Panc1 (cell line): Measurements from ENCODE around the gene TMEM207. TPM values are rescaled to one million over a fixed set of nuclear protein-coding genes. Genes with fewer than 3 reads are reported as not detected.
A peak's percentile ranks its signal among the peaks of the same experiment; 100 is the strongest.

Source experiments
- ATAC-seq: fragments of 200-7000 bp; cut with Tn5 transposase; 2 replicates; pipeline ENCODE4 v1.9.1; 2020; ENCODE audit warnings: mild to moderate bottlenecking, moderate library complexity
- BruUV-seq: library from RNA; stranded (reverse); fragments of 400-500 nt; replicated peaks from 2 replicates; lab custom pipeline; 2021; lab: Mats Ljungman, UMichigan
- CTCF ChIA-PET: fragments of 300-600 bp; sonication (Branson Sonifier 250); formaldehyde crosslinking; loops from one replicate; lab custom pipeline; 2022; ENCODE audit warnings: antibody characterized with exemption; lab: Charles Lee
- POLR2A ChIA-PET: fragments of 300-600 bp; sonication (Branson Sonifier 250); formaldehyde crosslinking; loops from one replicate; lab custom pipeline; 2022; ENCODE audit warnings: antibody characterized with exemption; lab: Charles Lee
- DNase-seq: peaks from one replicate; pipeline ENCODE4 v3.0.0-alpha.2; 2010; ENCODE audit warnings: low read depth, low spot score
- H3K27ac ChIP-seq: 2 replicates; pipeline ENCODE4 v1.5.1; 2011; ENCODE audit warnings: mild to moderate bottlenecking, low read length, inconsistent platforms
- H3K27me3 ChIP-seq: fragments of 200-500 bp; sonication (Bioruptor generic); 2 replicates; pipeline ENCODE4 v1.6.0; 2014; ENCODE audit warnings: low read length, inconsistent platforms; ENCODE audit not compliant: control insufficient read depth, insufficient read depth
- H3K36me3 ChIP-seq: fragments of 200-500 bp; sonication (Bioruptor generic); 2 replicates; pipeline ENCODE4 v1.5.1; 2014; ENCODE audit warnings: inconsistent platforms, mild to moderate bottlenecking, low read length, moderate library complexity; ENCODE audit not compliant: control insufficient read depth, insufficient read depth
- H3K4me1 ChIP-seq: 2 replicates; pipeline ENCODE4 v1.5.1; 2011; ENCODE audit warnings: inconsistent platforms, mild to moderate bottlenecking, low read length, moderate library complexity; ENCODE audit not compliant: control insufficient read depth, insufficient read depth
- H3K4me3 ChIP-seq, 2 experiments: 2 replicates each; pipeline ENCODE4 v1.5.1; 2011 to 2012; ENCODE audit warnings: low read depth in 2 of 2, low read length in 2 of 2, mild to moderate bottlenecking in 2 of 2, inconsistent platforms in 1 of 2, moderate library complexity in 1 of 2
- H3K9me3 ChIP-seq: fragments of 200-500 bp; sonication (Bioruptor generic); 2 replicates; pipeline ENCODE4 v1.5.1; 2014; ENCODE audit warnings: low read depth, mild to moderate bottlenecking, inconsistent platforms, low read length, moderate library complexity; ENCODE audit not compliant: control insufficient read depth, insufficient read depth
- CTCF ChIP-seq: fragments of 450-650 bp; IDR thresholded peaks from 2 replicates; pipeline ENCODE4 v1.5.1; 2017; ENCODE audit warnings: mild to moderate bottlenecking
- POLR2AphosphoS5 ChIP-seq: IDR thresholded peaks from 2 replicates; pipeline ENCODE4 v1.6.1; 2012; ENCODE audit warnings: mild to moderate bottlenecking, low read depth, low read length, moderate library complexity
- REST ChIP-seq, 2 experiments: IDR thresholded peaks; 2 replicates each; pipeline ENCODE4 v1.6.1; 2011 to 2012; ENCODE audit warnings: low read depth in 2 of 2, control low read depth in 1 of 2, low read length in 1 of 2, mild to moderate bottlenecking in 1 of 2, moderate library complexity in 1 of 2; ENCODE audit not compliant: insufficient read depth in 1 of 2
- SIN3A ChIP-seq: IDR thresholded peaks from 2 replicates; pipeline ENCODE4 v1.6.1; 2012; ENCODE audit warnings: low read depth, mild to moderate bottlenecking, low read length, moderate library complexity, borderline replicate concordance; ENCODE audit not compliant: insufficient read depth
- TCF7L2 ChIP-seq: IDR thresholded peaks from 2 replicates; pipeline ENCODE4 v1.6.1; 2011; ENCODE audit warnings: mild to moderate bottlenecking, low read depth, low read length, inconsistent platforms
- in situ Hi-C: cut with HindIII; loops from 2 replicates; pipeline ENCODE4 v1.10.0; 2016; ENCODE audit warnings: low sequenced_read_pairs, low pct_unique_long_range_greater_than_20kb
- intact Hi-C: fragments of 100-400 bp; cut with micrococcal nuclease; formaldehyde crosslinking; loops from one replicate; pipeline ENCODE4 v1.10.0; 2022; ENCODE audit not compliant: unreplicated experiment
- total RNA-seq: library from RNA; stranded (reverse); gene quantifications from one replicate; pipeline ENCODE4 v1.2.1, GENCODE V29; 2021; ENCODE audit not compliant: unreplicated experiment

The TMEM207 gene
- total RNA-seq, 1 experiment from 2014 or later: not detected

GRCh38 chr3:190424108-190424477, 25.6 kb downstream of the TMEM207 start:
- Histone ChIP-seq H3K36me3 (no peaks in the 10 kb centered on the region), H3K27me3 (no peaks in the 10 kb centered on the region), H3K9me3 (no peaks in the 10 kb centered on the region), H3K27ac (no peak overlapping the region), H3K4me1 (peaks cover 4% of the 10 kb centered on the region; the same call in 1 of the 2 replicates), H3K4me3 (no peak overlapping the region)
- ChIA-PET POLR2A (interaction anchor here (0.7 kb wide), 1 partner anchor 31 kb away, joined by 5 read pairs; no protein-coding TSS in a partner anchor), CTCF (interaction anchor here (0.6 to 1.6 kb wide), 14 partner anchors 37 to 719 kb away, joined by 3 to 9 read pairs (median 4); partner anchors contain the start of gene CLDN1)
- peak; percentile 72 for ATAC-seq
- intact Hi-C loops (loop anchor here (5.0 kb wide), 3 partner anchors 102 to 462 kb away; partner anchors contain the start of gene CLDN1), in situ Hi-C loops (no loop called here)
- no TSS peak for BruUV-seq
- TF ChIP-seq TCF7L2: no peak
- no peak for DNase-seq

- in situ Hi-C loops: no loop called here
- no peak for DNase-seq
- no peaks in the 10 kb centered on the region for H3K36me3 ChIP-seq
- intact Hi-C loops: no loop called here
- peaks cover 3% of the 10 kb centered on the region; the same call in 1 of the 2 replicates for H3K9me3 ChIP-seq
- H3K27me3 ChIP-seq: no peaks in the 10 kb centered on the region
- POLR2A ChIA-PET: no interaction called here
- CTCF ChIA-PET: no interaction called here
- no peak overlapping the region for H3K27ac ChIP-seq
- no TSS peak for BruUV-seq
- ATAC-seq: no peak
- TF ChIP-seq REST (IDR thresholded peaks at IDR 0.05; ENCODE audit: insufficient read depth in 1 of 2, low read depth in 2 of 2, low read length in 1 of 2): no peak
- no peak for TF ChIP-seq CTCF
- TF ChIP-seq SIN3A: no peak
- TF ChIP-seq TCF7L2: no peak
- H3K4me3 ChIP-seq: no peak overlapping the region
- H3K4me1 ChIP-seq: no peaks in the 10 kb centered on the region
These were observed 35.4 kb downstream of the TMEM207 start for GRCh38 chr3:190414297-190414696.

- POLR2A ChIA-PET: no interaction called here
- in situ Hi-C loops: no loop called here
- TF ChIP-seq CTCF: no peak
- no peak for TF ChIP-seq POLR2AphosphoS5
- TF ChIP-seq TCF7L2: no peak
- TF ChIP-seq REST (IDR thresholded peaks at IDR 0.05; ENCODE audit: insufficient read depth in 1 of 2, low read depth in 2 of 2, low read length in 1 of 2): no peak
- no peak for TF ChIP-seq SIN3A
These were observed 45.0 kb downstream of the TMEM207 start for GRCh38 chr3:190404715-190405114.

More at GRCh38 chr3:190404715-190405114, 45.0 kb downstream of the TMEM207 start:
- H3K4me1 ChIP-seq: no peaks in the 10 kb centered on the region
- no TSS peak for BruUV-seq
- H3K36me3 ChIP-seq: no peaks in the 10 kb centered on the region
- no peaks in the 10 kb centered on the region for H3K9me3 ChIP-seq
- H3K4me3 ChIP-seq: no peak overlapping the region
- CTCF ChIA-PET: no interaction called here
- no peak overlapping the region for H3K27ac ChIP-seq
- DNase-seq (no peak), ATAC-seq (peak; percentile 69)
- no peaks in the 10 kb centered on the region for H3K27me3 ChIP-seq
- intact Hi-C loops: no loop called here
